MCF 10A (cell line): ENCODE measurements around the gene BMPR1A. TPM values are rescaled to one million over a fixed set of nuclear protein-coding genes. Genes with fewer than 3 reads are reported as not detected.
A peak's percentile ranks its signal among the peaks of the same experiment; 100 is the strongest.

ENCODE experiments used
- BruUV-seq: library from RNA; stranded (reverse); fragments of 400-500 nt; replicated peaks from 2 replicates; lab custom pipeline; 2021; lab: Mats Ljungman, UMichigan
- CTCF ChIA-PET: fragments of 300-600 bp; sonication (Branson Sonifier 250); formaldehyde crosslinking; extraction: SDS; loops from one replicate; lab custom pipeline; 2021; ENCODE audit warnings: antibody characterized with exemption, inconsistent platforms; lab: Yijun Ruan, JAX
- POLR2A ChIA-PET: fragments of 300-600, 350-650 bp; sonication (Branson Sonifier 250); formaldehyde crosslinking; extraction: SDS; loops from one replicate; lab custom pipeline; 2020; ENCODE audit warnings: antibody characterized with exemption, inconsistent platforms; lab: Yijun Ruan, JAX
- DNase-seq: peaks from one replicate; pipeline ENCODE4 v3.0.0-alpha.2; 2018; ENCODE audit not compliant: unreplicated experiment
- H3K27ac Mint-ChIP-seq: one replicate; pipeline ENCODE4 v1.8.0; 2022; ENCODE audit warnings: mild to moderate bottlenecking, low read depth, mixed read lengths; ENCODE audit not compliant: unreplicated experiment
- H3K27me3 Mint-ChIP-seq: one replicate; pipeline ENCODE4 v1.8.0; 2022; ENCODE audit warnings: mixed read lengths; ENCODE audit not compliant: insufficient read depth, unreplicated experiment
- H3K36me3 Mint-ChIP-seq: one replicate; pipeline ENCODE4 v1.8.0; 2022; ENCODE audit warnings: mild to moderate bottlenecking, moderate library complexity, mixed read lengths; ENCODE audit not compliant: insufficient read depth, unreplicated experiment
- H3K4me1 Mint-ChIP-seq: one replicate; pipeline ENCODE4 v1.8.0; 2022; ENCODE audit warnings: mixed read lengths; ENCODE audit not compliant: insufficient read depth, unreplicated experiment
- H3K4me3 Mint-ChIP-seq: one replicate; pipeline ENCODE4 v1.8.0; 2022; ENCODE audit warnings: mild to moderate bottlenecking, moderate library complexity, mixed read lengths; ENCODE audit not compliant: unreplicated experiment
- H3K9me3 Mint-ChIP-seq: one replicate; pipeline ENCODE4 v1.8.0; 2022; ENCODE audit warnings: mixed read lengths; ENCODE audit not compliant: unreplicated experiment
- intact Hi-C: fragments of 100-400 bp; cut with micrococcal nuclease; formaldehyde crosslinking; loops from 2 replicates; pipeline ENCODE4 v1.14.1; 2022
- total RNA-seq: library from RNA; stranded (reverse); gene quantifications from 2 replicates; pipeline ENCODE4 v1.2.3, GENCODE V29; 2022
- TF ChIP-seq, protein P1 (sequence below): fragments of 200-600 bp; IDR thresholded peaks from one replicate; pipeline ENCODE4 v1.8.0; 2022; ENCODE audit warnings: antibody characterized with exemption, mild to moderate bottlenecking; ENCODE audit not compliant: unreplicated experiment

Gene BMPR1A
- total RNA-seq, 1 experiment from 2014 or later, result 27.3 TPM

DNA sequence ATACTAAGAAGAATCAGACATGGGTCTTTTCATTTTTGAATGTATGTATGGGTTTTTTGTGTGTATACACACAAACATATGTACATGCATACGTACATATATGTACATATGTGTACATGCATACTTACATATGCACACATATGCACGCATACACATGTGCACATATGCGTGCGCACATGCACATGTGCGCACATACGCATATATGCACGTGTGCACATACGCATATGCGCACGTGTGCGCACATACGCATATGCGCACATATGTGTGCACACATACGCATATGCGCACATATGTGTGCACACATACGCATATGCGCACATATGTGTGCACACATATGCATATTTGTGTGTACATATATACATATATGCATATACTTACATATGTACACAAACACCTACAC, 4.9 kb upstream of the BMPR1A start:
- H3K36me3 Mint-ChIP-seq, result no peaks in the 10 kb centered on the region
- no peaks in the 10 kb centered on the region for H3K9me3 Mint-ChIP-seq
- no peak overlapping the region for H3K27ac Mint-ChIP-seq
- intact Hi-C loops, result no loop called here
- ChIA-PET POLR2A (no interaction called here), CTCF (no interaction called here)
- H3K4me1 Mint-ChIP-seq, result peaks cover 20% of the 10 kb centered on the region
- no peak for DNase-seq
- no peak overlapping the region for H3K4me3 Mint-ChIP-seq
- BruUV-seq, result no TSS peak
- H3K27me3 Mint-ChIP-seq, result no peaks in the 10 kb centered on the region
- TF ChIP-seq, protein P1, sequence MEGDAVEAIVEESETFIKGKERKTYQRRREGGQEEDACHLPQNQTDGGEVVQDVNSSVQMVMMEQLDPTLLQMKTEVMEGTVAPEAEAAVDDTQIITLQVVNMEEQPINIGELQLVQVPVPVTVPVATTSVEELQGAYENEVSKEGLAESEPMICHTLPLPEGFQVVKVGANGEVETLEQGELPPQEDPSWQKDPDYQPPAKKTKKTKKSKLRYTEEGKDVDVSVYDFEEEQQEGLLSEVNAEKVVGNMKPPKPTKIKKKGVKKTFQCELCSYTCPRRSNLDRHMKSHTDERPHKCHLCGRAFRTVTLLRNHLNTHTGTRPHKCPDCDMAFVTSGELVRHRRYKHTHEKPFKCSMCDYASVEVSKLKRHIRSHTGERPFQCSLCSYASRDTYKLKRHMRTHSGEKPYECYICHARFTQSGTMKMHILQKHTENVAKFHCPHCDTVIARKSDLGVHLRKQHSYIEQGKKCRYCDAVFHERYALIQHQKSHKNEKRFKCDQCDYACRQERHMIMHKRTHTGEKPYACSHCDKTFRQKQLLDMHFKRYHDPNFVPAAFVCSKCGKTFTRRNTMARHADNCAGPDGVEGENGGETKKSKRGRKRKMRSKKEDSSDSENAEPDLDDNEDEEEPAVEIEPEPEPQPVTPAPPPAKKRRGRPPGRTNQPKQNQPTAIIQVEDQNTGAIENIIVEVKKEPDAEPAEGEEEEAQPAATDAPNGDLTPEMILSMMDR, result no peak

- TF ChIP-seq, protein P1, result no peak
- H3K4me3 Mint-ChIP-seq, result no peak overlapping the region
- POLR2A ChIA-PET, result interaction anchor here (0.7 kb wide), 1 partner anchor 186 kb away, joined by 3 read pairs; no protein-coding TSS in a partner anchor
- no peaks in the 10 kb centered on the region for H3K9me3 Mint-ChIP-seq
- peaks cover 3% of the 10 kb centered on the region for H3K36me3 Mint-ChIP-seq
- DNase-seq, result no peak
- BruUV-seq, result no TSS peak
- H3K27me3 Mint-ChIP-seq, result no peaks in the 10 kb centered on the region
- intact Hi-C loops, result no loop called here
- H3K4me1 Mint-ChIP-seq, result peaks cover 20% of the 10 kb centered on the region
- CTCF ChIA-PET, result interaction anchor here (0.5 to 1.6 kb wide), 3 partner anchors 41 to 148 kb away, joined by 3 to 6 read pairs (median 3); no protein-coding TSS in a partner anchor
- H3K27ac Mint-ChIP-seq, result peak overlapping the region; percentile 71
Observed at GRCh38 chr10:86752311-86752710, 4.1 kb upstream of the BMPR1A start.

DNA sequence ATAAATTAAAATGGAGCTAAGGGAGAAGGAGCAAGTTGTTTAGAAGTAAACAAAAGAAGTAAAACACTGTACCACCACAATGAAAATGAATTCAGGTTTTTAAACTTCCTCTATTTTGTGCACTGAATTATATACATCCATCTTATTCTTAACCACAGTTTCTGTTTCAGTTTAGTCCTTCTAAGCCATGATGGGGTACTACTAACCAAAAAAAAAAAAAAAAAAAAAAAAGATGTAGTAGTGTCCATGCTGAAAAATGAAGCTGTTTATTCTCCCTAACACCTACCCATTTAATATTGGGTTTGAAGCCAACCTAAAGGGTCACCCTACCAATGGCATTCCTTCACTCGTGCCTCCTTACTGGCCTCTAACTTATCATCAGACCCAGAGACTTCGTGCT, 3.4 kb upstream of the BMPR1A start:
- Mint-ChIP-seq H3K4me3 (no peak overlapping the region), H3K27me3 (no peaks in the 10 kb centered on the region), H3K9me3 (no peaks in the 10 kb centered on the region), H3K36me3 (peaks cover 7% of the 10 kb centered on the region), H3K4me1 (peaks cover 20% of the 10 kb centered on the region), H3K27ac (no peak overlapping the region)
- no TSS peak for BruUV-seq
- CTCF ChIA-PET, result interaction anchor here (0.5 to 1.6 kb wide), 4 partner anchors 41 to 148 kb away, joined by 3 to 6 read pairs (median 3); no protein-coding TSS in a partner anchor
- TF ChIP-seq, protein P1, result no peak
- DNase-seq, result no peak
- POLR2A ChIA-PET, result no interaction called here
- intact Hi-C loops, result no loop called here

- Mint-ChIP-seq H3K4me1 (peaks cover 28% of the 10 kb centered on the region), H3K36me3 (peaks cover 7% of the 10 kb centered on the region), H3K9me3 (no peaks in the 10 kb centered on the region), H3K27me3 (no peaks in the 10 kb centered on the region), H3K27ac (no peak overlapping the region), H3K4me3 (peak overlapping the region; percentile 12)
- TF ChIP-seq, protein P1, result no peak
- ChIA-PET CTCF (interaction anchor here (1.6 kb wide), 1 partner anchor 147 kb away, joined by 6 read pairs; no protein-coding TSS in a partner anchor), POLR2A (interaction anchor here (0.6 to 1.4 kb wide), 2 partner anchors 11 to 138 kb away, joined by 4 read pairs; no protein-coding TSS in a partner anchor)
- BruUV-seq, result no TSS peak
- intact Hi-C loops, result no loop called here
- no peak for DNase-seq
Observed at GRCh38 chr10:86753638-86754434, 2.6 kb upstream of the BMPR1A start.
